HEK293 (cell line): Measurements from ENCODE around the gene ATP5IF1.

Experiments used
- CTCF ChIP-seq: fragments of 450-650 bp; formaldehyde crosslinking; IDR thresholded peaks from 2 replicates; pipeline ENCODE4 v1.5.1; 2016; ENCODE audit warnings: missing biosample characterization, missing genetic modification characterization
- FEZF1 ChIP-seq: fragments of 450-650 bp; formaldehyde crosslinking; IDR thresholded peaks from 2 replicates; pipeline ENCODE4 v1.5.1; 2016; ENCODE audit warnings: missing biosample characterization, missing genetic modification characterization
- ZNF112 ChIP-seq: fragments of 450-650 bp; formaldehyde crosslinking; IDR thresholded peaks from 2 replicates; pipeline ENCODE4 v1.5.0; 2017; ENCODE audit warnings: missing biosample characterization, missing genetic modification characterization
- ZNF114 ChIP-seq: fragments of 450-650 bp; formaldehyde crosslinking; IDR thresholded peaks from 2 replicates; pipeline ENCODE4 v1.5.0; 2017; ENCODE audit warnings: missing biosample characterization, missing genetic modification characterization
- ZNF133 ChIP-seq: fragments of 450-650 bp; formaldehyde crosslinking; IDR thresholded peaks from 2 replicates; pipeline ENCODE4 v1.5.1; 2016; ENCODE audit warnings: missing biosample characterization, missing genetic modification characterization
- ZNF548 ChIP-seq: fragments of 450-650 bp; formaldehyde crosslinking; IDR thresholded peaks from 2 replicates; pipeline ENCODE4 v1.5.1; 2016; ENCODE audit warnings: missing biosample characterization, missing genetic modification characterization
- ZNF600 ChIP-seq: fragments of 450-650 bp; formaldehyde crosslinking; IDR thresholded peaks from 2 replicates; pipeline ENCODE4 v1.5.1; 2016; ENCODE audit warnings: missing biosample characterization, missing genetic modification characterization
- TF ChIP-seq, protein P1 (sequence below): fragments of 450-650 bp; formaldehyde crosslinking; conservative IDR thresholded peaks from 2 replicates; pipeline ENCODE4 v1.5.1; 2016; ENCODE audit warnings: low read depth, missing biosample characterization, missing genetic modification characterization
- TF ChIP-seq, protein P2 (sequence below): fragments of 450-650 bp; formaldehyde crosslinking; IDR thresholded peaks from 2 replicates; pipeline ENCODE4 v1.5.1; 2016; ENCODE audit warnings: missing biosample characterization, missing genetic modification characterization

DNA sequence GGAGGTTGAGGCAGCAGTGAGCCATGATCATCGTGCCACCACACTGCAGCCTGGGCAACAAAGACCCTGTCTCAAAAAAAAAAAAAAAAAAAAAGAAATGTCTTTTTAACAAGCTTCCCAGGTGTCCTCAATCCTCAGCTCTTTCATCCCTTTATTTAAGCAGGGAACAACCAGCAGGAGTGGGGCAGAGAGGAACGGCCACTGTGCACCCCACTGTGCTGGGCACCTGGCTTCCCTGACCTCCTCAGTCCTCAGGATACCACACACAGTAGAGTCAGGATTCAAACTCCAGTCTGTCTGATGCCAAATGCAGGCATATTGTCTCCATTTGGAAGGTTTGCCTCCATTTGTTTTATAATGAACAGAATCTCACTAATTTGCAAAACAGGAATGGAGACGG lies 39.6 kb upstream of the ATP5IF1 start:
- no peak for TF ChIP-seq CTCF (tag by site-specific recombination)
- no peak for TF ChIP-seq FEZF1 (tag by site-specific recombination)
- TF ChIP-seq, protein P1, sequence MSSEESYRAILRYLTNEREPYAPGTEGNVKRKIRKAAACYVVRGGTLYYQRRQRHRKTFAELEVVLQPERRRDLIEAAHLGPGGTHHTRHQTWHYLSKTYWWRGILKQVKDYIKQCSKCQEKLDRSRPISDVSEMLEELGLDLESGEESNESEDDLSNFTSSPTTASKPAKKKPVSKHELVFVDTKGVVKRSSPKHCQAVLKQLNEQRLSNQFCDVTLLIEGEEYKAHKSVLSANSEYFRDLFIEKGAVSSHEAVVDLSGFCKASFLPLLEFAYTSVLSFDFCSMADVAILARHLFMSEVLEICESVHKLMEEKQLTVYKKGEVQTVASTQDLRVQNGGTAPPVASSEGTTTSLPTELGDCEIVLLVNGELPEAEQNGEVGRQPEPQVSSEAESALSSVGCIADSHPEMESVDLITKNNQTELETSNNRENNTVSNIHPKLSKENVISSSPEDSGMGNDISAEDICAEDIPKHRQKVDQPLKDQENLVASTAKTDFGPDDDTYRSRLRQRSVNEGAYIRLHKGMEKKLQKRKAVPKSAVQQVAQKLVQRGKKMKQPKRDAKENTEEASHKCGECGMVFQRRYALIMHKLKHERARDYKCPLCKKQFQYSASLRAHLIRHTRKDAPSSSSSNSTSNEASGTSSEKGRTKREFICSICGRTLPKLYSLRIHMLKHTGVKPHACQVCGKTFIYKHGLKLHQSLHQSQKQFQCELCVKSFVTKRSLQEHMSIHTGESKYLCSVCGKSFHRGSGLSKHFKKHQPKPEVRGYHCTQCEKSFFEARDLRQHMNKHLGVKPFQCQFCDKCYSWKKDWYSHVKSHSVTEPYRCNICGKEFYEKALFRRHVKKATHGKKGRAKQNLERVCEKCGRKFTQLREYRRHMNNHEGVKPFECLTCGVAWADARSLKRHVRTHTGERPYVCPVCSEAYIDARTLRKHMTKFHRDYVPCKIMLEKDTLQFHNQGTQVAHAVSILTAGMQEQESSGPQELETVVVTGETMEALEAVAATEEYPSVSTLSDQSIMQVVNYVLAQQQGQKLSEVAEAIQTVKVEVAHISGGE (tag by site-specific recombination) = no peak
- TF ChIP-seq, protein P2, sequence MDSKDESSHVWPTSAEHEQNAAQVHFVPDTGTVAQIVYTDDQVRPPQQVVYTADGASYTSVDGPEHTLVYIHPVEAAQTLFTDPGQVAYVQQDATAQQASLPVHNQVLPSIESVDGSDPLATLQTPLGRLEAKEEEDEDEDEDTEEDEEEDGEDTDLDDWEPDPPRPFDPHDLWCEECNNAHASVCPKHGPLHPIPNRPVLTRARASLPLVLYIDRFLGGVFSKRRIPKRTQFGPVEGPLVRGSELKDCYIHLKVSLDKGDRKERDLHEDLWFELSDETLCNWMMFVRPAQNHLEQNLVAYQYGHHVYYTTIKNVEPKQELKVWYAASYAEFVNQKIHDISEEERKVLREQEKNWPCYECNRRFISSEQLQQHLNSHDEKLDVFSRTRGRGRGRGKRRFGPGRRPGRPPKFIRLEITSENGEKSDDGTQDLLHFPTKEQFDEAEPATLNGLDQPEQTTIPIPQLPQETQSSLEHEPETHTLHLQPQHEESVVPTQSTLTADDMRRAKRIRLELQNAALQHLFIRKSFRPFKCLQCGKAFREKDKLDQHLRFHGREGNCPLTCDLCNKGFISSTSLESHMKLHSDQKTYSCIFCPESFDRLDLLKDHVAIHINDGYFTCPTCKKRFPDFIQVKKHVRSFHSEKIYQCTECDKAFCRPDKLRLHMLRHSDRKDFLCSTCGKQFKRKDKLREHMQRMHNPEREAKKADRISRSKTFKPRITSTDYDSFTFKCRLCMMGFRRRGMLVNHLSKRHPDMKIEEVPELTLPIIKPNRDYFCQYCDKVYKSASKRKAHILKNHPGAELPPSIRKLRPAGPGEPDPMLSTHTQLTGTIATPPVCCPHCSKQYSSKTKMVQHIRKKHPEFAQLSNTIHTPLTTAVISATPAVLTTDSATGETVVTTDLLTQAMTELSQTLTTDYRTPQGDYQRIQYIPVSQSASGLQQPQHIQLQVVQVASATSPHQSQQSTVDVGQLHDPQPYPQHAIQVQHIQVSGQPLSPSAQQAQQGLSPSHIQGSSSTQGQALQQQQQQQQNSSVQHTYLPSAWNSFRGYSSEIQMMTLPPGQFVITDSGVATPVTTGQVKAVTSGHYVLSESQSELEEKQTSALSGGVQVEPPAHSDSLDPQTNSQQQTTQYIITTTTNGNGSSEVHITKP (tag by site-specific recombination) = no peak
- TF ChIP-seq ZNF112 = no peak
- no peak for TF ChIP-seq ZNF548 (tag by site-specific recombination)
- TF ChIP-seq ZNF133 (tag by site-specific recombination) = no peak
- no peak for TF ChIP-seq ZNF114 (tag by site-specific recombination)
- TF ChIP-seq ZNF600 (tag by site-specific recombination) = no peak
